ENCODE results near the gene LDLRAD3. TPM values are rescaled to one million over a fixed set of nuclear protein-coding genes. Genes with fewer than 3 reads are reported as not detected.
"Not testable (repeated sequence)": the region's sequence is repeated elsewhere in the genome, so short reads cannot be mapped to it uniquely, and the experiment has no call there.

The LDLRAD3 gene
- total RNA-seq, 1 donor from 2014 or later = 28.5 TPM

DNA sequence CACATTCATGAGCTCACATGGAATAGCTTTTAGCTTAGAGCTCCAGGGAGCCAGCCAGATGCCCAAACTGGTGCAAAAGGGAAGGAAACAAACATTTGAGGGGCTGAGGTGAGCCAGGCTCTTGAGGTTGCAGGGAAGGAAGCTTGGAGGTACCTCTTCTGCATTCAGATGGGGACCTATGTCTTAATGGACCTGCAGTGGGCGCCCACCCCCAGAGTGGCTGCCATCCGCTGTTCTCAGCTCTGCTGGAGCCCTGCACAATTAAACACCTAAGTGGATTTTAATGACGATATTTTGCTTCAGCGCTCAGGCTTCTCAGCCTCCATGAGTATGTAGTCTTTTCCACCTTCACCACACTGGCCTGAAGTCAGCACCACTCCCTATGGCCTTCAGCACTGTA lies 100.8 kb downstream of the LDLRAD3 start:
- no peak for DNase-seq (ENCODE audit: low spot score)
- TF ChIP-seq, protein P1, sequence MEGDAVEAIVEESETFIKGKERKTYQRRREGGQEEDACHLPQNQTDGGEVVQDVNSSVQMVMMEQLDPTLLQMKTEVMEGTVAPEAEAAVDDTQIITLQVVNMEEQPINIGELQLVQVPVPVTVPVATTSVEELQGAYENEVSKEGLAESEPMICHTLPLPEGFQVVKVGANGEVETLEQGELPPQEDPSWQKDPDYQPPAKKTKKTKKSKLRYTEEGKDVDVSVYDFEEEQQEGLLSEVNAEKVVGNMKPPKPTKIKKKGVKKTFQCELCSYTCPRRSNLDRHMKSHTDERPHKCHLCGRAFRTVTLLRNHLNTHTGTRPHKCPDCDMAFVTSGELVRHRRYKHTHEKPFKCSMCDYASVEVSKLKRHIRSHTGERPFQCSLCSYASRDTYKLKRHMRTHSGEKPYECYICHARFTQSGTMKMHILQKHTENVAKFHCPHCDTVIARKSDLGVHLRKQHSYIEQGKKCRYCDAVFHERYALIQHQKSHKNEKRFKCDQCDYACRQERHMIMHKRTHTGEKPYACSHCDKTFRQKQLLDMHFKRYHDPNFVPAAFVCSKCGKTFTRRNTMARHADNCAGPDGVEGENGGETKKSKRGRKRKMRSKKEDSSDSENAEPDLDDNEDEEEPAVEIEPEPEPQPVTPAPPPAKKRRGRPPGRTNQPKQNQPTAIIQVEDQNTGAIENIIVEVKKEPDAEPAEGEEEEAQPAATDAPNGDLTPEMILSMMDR (IDR thresholded peaks at IDR 0.05; ENCODE audit: unreplicated experiment) = no peak
- H3K9me3 Mint-ChIP-seq (ENCODE audit: unreplicated experiment) = no peaks in the 10 kb centered on the region
- no peak overlapping the region for H3K4me3 Mint-ChIP-seq (ENCODE audit: unreplicated experiment)
- no peak overlapping the region for H3K27ac Mint-ChIP-seq (ENCODE audit: unreplicated experiment)
- no peaks in the 10 kb centered on the region for H3K36me3 Mint-ChIP-seq (ENCODE audit: low read depth, unreplicated experiment)
- H3K4me1 Mint-ChIP-seq (ENCODE audit: unreplicated experiment) = peaks cover 7% of the 10 kb centered on the region
- H3K27me3 Mint-ChIP-seq (ENCODE audit: unreplicated experiment) = no peaks in the 10 kb centered on the region

- H3K9me3 Mint-ChIP-seq (ENCODE audit: unreplicated experiment); DNase-seq (ENCODE audit: low spot score); H3K27me3 Mint-ChIP-seq (ENCODE audit: unreplicated experiment); H3K4me3 Mint-ChIP-seq (ENCODE audit: unreplicated experiment); H3K36me3 Mint-ChIP-seq (ENCODE audit: low read depth, unreplicated experiment); H3K4me1 Mint-ChIP-seq (ENCODE audit: unreplicated experiment); H3K27ac Mint-ChIP-seq (ENCODE audit: unreplicated experiment): not testable (repeated sequence)
Observed at GRCh38 chr11:36045945-36046344, 102.1 kb downstream of the LDLRAD3 start.

DNA sequence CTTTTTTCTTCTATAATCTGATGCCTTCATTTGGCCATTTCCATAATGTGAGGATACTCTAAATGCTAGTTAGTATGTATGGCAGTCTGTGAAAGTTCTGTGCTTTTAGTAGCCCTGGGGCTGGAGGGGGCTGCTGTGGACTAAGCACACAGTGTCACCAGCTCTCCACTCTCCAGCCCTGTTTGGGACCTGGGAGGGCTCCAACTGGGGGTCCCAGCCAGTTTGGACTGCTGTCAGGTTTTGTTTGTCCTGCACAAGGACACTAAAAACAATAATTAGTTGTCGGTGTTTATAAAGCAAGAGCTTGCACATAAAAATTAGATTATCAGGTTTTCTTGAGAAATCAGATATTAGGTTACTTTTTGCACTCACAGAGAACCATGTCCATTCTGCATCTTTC lies 103.1 kb downstream of the LDLRAD3 start:
- Mint-ChIP-seq H3K27me3 (ENCODE audit: unreplicated experiment) (no peaks in the 10 kb centered on the region), H3K4me3 (ENCODE audit: unreplicated experiment) (no peak overlapping the region), H3K27ac (ENCODE audit: unreplicated experiment) (no peak overlapping the region), H3K9me3 (ENCODE audit: unreplicated experiment) (no peaks in the 10 kb centered on the region), H3K4me1 (ENCODE audit: unreplicated experiment) (peaks cover 7% of the 10 kb centered on the region), H3K36me3 (ENCODE audit: low read depth, unreplicated experiment) (no peaks in the 10 kb centered on the region)
- no peak for DNase-seq (ENCODE audit: low spot score)
- TF ChIP-seq, protein P1 (IDR thresholded peaks at IDR 0.05; ENCODE audit: unreplicated experiment) = no peak

DNA sequence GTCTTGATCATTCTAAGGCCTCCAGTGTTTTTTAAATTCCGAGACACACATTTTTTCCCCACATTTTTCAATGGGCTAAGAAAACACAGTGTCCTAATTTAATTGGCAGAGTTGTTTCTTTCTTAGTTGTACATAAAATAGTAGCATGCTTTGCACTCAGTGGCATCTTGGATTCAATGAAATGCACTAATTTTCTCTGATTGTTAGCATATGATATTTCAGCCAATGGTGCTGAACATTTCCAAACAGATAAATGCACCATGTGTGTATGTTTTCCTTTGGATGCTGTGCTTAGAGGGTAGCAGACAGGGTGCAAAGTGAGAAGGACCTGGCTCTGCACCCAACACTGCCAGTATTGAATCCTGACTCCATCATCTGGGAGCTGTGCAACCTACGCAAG lies 103.5 kb downstream of the LDLRAD3 start:
- H3K27me3 Mint-ChIP-seq (ENCODE audit: unreplicated experiment) = no peaks in the 10 kb centered on the region
- no peak for DNase-seq (ENCODE audit: low spot score)
- no peak overlapping the region for H3K27ac Mint-ChIP-seq (ENCODE audit: unreplicated experiment)
- TF ChIP-seq, protein P1 (IDR thresholded peaks at IDR 0.05; ENCODE audit: unreplicated experiment) = no peak
- H3K4me3 Mint-ChIP-seq (ENCODE audit: unreplicated experiment) = no peak overlapping the region
- H3K9me3 Mint-ChIP-seq (ENCODE audit: unreplicated experiment) = no peaks in the 10 kb centered on the region
- H3K36me3 Mint-ChIP-seq (ENCODE audit: low read depth, unreplicated experiment) = no peaks in the 10 kb centered on the region
- H3K4me1 Mint-ChIP-seq (ENCODE audit: unreplicated experiment) = peaks cover 7% of the 10 kb centered on the region

DNA sequence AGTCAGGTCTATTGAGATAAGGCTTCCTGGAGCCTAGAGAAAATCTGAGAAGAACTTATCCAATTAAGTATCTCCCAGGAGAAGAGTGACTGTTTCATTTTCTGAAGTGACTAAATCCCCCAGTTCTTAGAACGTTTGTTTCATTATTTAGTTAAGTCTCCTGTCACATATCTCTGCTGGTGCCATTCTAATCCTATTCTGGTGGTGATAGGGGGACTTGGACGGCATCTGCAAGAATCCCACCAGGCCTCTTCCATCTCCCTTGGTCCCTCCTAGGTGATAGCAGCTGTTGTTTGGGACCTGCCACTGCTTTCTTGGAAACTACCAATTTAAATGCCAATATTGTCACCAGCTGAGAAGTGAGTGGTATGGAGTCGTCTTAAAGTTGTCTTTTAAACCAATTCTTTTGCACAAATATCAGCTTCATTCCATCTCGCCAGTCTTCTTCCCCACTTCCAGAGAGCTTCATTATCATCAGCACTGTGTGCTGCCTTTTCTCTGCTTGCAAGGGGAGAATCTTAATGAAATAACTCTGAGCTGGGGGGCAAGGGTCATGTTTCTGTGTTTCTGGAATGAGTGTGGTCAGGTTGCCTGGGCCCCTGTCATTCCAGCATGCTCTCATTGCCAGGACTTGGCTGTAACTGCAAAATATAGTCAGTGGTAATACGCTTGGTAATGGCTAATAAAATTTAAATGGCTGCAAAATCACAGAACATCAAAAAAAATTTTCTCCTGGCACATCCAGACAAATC lies 104.8 kb downstream of the LDLRAD3 start:
- H3K27ac Mint-ChIP-seq (ENCODE audit: unreplicated experiment) = no peak overlapping the region
- H3K36me3 Mint-ChIP-seq (ENCODE audit: low read depth, unreplicated experiment) = no peaks in the 10 kb centered on the region
- TF ChIP-seq, protein P1 (IDR thresholded peaks at IDR 0.05; ENCODE audit: unreplicated experiment) = no peak
- no peaks in the 10 kb centered on the region for H3K27me3 Mint-ChIP-seq (ENCODE audit: unreplicated experiment)
- H3K4me1 Mint-ChIP-seq (ENCODE audit: unreplicated experiment) = peaks cover 7% of the 10 kb centered on the region
- no peak overlapping the region for H3K4me3 Mint-ChIP-seq (ENCODE audit: unreplicated experiment)
- H3K9me3 Mint-ChIP-seq (ENCODE audit: unreplicated experiment) = no peaks in the 10 kb centered on the region
- DNase-seq (ENCODE audit: low spot score) = no peak
